Activated CD4-positive, alpha-beta T cell treated with anti-CD3 and anti-CD28 coated beads for 1 hour (primary cell): ENCODE results near the gene OR4N2.
"Not testable (repeated sequence)": the region's sequence is repeated elsewhere in the genome, so short reads cannot be mapped to it uniquely, and the experiment has no call there.

Experiments used
- DNase-seq: peaks from one replicate; pipeline ENCODE4 v3.0.0-alpha.2; 2020

The OR4N2 gene, protein sequence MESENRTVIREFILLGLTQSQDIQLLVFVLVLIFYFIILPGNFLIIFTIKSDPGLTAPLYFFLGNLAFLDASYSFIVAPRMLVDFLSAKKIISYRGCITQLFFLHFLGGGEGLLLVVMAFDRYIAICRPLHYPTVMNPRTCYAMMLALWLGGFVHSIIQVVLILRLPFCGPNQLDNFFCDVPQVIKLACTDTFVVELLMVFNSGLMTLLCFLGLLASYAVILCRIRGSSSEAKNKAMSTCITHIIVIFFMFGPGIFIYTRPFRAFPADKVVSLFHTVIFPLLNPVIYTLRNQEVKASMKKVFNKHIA

GRCh38 chr14:19803470-19803869 lies at the start of gene OR4N2:
Gene OR4N2, plus strand, starts transcription at chr14:19803770. Its CDS starts 23,679 bp downstream, at chr14:19827449.
- DNase-seq = not testable (repeated sequence)

DNA sequence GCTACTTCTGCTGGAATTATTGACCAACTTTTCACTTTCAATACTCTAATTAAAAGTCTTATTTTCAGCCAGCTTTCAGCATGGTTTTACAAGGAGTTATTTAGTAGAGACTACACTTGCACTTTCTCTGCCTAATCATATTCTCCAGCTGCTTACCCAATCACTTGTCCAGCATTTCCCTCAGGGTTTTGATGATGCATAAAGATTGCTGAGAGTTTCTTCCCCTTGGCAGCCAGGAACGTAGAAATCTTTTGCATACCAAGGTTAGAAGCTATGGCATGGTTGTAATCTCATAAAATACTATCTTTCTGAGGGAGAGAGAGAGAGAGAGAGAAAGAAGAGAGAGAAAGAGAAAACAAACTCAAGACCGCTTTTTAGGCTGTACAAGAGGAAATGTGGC lies 49.4 kb upstream of the OR4N2 start:
- DNase-seq = no peak

DNA sequence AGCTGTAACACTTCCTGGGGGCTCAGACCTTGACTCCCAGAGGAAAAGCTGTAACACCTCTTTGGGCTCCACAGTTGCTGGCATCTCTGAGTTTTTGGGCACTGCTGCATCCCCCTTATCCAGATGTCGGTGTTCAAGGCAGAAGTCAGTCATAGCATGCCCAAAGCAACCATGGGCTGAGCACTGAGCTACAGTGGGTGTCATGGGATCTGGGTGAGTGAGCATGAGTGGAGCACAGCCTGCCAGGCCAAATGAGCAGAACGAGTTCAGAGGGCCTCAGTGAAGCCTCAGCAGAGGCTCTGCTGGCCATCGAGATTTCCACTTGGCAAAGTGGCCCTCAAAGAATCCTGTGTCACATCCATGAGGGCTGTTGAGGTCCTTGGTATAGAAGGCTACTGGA lies 32.1 kb upstream of the OR4N2 start:
- not testable (repeated sequence) for DNase-seq

DNA sequence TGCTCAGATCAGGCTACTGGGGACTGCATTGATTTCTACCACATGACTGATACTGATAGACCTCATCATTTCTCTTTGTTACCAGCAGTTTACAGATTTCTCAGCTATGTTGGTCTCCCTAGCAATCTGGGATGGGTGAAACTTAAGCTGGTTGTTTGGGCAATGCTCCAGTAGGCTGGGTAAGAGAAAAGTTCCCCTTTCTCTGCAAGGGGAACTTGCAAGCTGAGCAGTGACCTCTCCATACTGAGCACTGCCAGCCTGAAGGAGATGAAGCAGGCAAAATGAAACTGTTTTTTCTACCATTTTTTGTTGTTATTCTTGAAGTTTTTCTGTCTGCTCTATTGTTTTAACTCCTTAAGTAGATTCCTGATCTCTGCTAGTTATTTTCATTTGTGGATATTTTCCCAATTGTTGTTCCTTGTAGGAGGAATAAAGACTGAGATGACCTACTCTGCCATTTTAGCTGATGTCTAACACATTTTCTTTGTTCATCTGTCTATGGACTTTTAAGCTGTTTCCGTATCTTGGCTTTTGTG lies 31.6 kb upstream of the OR4N2 start:
- no peak for DNase-seq

GRCh38 chr14:19772454-19772853 lies 31.1 kb upstream of the OR4N2 start:
- not testable (repeated sequence) for DNase-seq

DNA sequence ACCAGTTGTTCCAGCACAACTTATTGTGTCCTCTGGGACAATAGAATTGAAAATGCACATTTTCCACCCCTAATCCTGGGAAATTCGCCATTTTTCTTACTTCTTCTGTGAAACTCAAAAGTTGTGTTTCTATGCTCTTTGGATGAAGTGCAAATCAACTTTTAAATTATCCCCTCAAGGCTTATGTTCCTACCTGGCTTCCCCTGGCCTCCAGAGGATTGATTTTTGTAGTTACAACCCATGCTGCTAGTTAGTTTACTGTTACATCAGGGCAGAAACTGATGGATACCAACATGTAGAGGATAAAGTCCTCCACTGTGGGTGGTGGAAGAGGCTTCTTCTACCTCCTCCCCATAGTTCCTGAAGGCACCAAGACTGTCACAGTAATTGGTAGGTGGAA lies 30.4 kb upstream of the OR4N2 start, which contains the start of gene OR4M1:
OR4M1 (plus strand) TSS at position 301 of the 400 bp plus-strand sequence. CDS start 6,819 bp downstream, outside the sequence.
- DNase-seq = not testable (repeated sequence)

GRCh38 chr14:19775587-19775986 lies 28.0 kb upstream of the OR4N2 start:
- no peak for DNase-seq

GRCh38 chr14:19785848-19786247 lies 17.7 kb upstream of the OR4N2 start:
- DNase-seq = not testable (repeated sequence)

DNA sequence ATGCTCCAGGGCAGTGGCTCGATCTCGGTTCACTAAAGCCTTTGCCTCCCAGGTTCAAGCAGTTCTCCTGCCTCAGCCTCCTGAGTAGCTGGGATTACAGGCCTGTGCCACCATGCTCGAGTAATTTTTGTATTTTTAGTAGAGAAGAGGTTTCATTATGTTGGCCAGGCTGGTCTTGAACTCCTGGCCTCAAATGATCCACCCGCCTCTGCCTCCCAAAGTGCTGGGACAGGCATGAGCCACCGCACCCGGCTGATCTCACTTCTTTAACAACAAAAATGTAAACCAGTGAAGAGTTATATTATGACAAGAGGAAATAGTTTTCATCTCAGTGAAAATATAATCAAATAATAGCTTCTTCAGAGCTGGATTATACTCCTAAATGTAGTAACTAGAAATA lies 16.3 kb upstream of the OR4N2 start:
- DNase-seq = not testable (repeated sequence)

GRCh38 chr14:19788150-19788549 lies 15.4 kb upstream of the OR4N2 start:
- not testable (repeated sequence) for DNase-seq

DNA sequence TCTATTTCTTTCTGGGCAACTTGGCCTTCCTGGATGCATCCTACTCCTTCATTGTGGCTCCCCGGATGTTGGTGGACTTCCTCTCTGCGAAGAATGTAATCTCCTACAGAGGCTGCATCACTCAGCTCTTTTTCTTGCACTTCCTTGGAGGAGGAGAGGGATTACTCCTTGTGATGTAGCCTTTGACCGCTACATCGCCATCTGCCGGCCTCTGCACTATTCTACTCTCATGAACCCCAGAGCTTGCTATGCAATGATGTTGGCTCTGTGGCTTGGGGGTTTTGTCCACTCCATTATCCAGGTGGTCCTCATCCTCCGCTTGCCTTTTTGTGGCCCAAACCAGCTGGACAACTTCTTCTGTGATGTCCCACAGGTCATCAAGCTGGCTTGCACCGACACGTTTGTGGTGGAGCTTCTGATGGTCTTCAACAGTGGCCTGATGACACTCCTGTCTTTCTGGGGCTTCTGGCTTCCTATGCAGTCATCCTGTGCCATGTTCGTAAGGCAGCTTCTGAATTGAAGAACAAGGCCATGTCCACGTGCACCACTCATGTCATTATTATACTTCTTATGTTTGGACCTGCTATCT lies 7.0 kb upstream of the OR4N2 start:
- not testable (repeated sequence) for DNase-seq

GRCh38 chr14:19799880-19800279 lies 3.7 kb upstream of the OR4N2 start:
- no peak for DNase-seq

DNA sequence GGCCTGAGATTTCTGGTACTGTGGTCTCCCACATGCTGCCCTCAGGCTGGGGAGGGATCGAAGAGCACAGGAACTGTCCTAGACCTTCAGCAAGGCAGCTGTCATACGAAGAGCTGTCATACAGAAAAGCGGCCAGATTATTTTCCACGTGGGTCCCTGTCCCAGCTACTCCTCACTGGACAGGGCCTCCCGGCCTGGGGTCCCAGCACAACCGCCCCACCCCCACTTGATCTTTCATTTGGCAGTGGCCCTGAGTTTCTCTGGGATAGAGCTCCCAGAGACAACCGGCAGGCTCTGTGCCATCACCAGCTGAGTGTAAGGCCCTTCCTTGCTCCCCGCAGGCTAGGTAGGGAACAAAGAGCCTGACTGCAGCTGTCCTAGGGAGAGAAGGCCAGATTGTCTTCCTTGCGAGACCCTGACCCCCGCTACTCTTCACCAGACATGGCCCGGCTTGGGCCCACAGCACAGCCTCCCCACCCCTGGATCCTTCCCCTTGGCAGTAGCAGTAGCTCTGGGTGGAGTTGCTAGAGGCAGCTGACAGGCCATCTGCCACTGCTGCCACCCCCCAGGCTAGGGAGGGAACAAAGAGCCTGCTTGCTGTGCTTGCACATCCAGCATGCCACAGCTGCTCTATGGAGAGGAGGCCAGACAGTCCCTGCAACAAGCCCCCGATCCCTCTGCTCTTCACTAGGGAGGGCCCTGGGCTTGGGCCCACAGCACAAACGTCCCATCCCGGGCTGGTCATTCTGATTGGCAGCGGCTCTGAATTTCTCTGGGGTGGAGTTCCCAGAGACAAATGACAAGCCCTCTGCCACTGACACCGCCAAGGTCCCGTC lies 3.1 kb upstream of the OR4N2 start:
- DNase-seq = no peak

- no peak for DNase-seq
Measured at GRCh38 chr14:19801118-19801464, 2.5 kb upstream of the OR4N2 start.

DNA sequence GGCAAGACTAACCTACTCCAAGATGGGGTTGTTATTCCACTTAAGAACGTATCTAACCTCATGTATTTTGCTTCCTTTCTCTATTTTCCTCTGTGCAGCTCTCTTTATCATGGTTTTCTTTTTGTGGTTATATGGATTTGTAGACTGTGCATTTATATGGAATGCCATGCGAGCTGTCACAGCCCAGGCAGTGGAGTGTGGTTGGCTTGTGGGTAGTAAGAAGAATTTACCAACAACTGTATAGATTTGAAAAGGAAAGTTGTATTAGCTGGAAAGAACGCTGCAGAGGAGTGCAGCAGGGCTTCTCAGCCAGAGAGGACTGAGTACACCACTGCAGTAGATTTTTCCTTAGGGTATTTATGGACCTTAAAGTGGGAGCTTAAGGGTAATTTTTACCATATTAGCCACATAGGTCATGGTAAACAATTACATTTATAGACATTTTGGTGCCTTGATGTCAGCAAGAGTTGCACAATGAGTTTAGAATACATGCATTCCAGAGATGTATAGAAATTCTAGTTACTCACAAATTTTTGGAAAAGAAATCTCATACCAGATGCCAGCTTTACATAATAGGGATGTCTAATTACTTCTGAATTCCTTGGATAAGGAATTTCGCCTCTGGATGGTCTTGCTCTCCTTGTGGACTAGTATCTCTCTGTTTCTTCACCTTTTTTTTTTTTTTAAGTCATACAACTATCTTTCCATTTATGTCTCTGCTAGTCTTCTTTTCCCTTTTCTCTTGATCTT lies 9.8 kb downstream of the OR4N2 start:
- not testable (repeated sequence) for DNase-seq

- DNase-seq = not testable (repeated sequence)
Measured at GRCh38 chr14:19819879-19820278, 16.3 kb downstream of the OR4N2 start.

DNA sequence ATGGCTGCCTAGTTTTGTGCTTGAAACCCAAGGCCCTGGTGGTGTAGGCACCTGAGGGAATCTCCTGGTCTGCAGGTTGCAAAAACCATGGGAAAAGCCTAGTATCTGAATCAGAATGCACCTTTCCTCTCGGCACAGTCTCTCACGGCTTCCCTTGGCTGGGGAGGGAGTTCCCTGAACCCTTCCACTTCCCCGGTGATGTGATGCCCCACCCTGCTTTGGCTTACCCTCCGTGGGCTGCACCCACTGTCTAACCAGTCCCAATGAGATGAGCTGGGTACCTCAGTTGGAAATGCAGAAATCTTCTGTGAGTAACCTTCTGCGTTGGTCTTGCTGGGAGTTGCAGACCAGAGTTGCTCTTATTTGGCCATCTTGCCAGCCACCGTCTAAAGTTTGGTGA lies 17.4 kb downstream of the OR4N2 start:
- not testable (repeated sequence) for DNase-seq

DNA sequence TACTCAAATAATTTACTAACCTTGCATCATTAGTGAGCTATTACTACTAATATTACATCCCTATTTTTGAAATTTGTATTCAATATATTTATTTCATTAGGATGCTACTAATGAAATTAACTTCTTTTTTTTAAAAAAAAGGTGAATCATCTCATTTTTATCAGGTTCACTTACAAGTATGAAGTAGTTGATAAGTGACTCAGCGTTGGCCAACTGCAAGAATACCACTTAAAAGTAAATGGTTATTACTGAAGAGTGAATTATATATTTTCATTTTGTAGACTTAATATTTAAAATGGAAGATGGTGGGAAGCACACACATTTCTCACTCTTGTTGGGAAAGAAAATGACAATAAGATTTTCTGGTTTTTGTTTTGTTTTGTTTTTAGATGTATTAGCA lies 19.6 kb downstream of the OR4N2 start:
- no peak for DNase-seq

DNA sequence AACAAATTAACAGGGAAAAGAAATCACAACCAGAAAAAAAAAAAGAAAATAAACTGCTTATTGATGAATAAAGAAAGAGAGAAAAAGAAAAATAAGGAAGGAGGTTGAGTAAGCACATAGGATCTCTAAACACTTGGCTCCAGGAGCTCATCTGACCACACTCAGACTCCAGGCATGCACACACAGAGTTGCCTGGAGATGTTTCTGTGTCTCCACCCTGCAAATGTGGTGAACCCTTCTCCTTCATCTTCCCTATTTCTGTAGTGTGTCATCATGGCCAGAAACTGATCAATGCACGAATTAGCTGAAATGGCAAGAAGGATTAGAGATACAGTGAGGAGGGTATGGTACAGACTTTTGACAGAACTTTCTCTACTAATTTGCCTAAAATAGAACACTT lies 20.2 kb downstream of the OR4N2 start:
- DNase-seq = no peak

- not testable (repeated sequence) for DNase-seq
Measured at GRCh38 chr14:19827626-19828244, 24.2 kb downstream of the OR4N2 start.

GRCh38 chr14:19828314-19828713 lies 24.7 kb downstream of the OR4N2 start:
- no peak for DNase-seq

- not testable (repeated sequence) for DNase-seq
Measured at GRCh38 chr14:19834203-19834848, 30.8 kb downstream of the OR4N2 start.
